BJ (cell line): ENCODE results near the gene ATP6V0D1. TPM values are rescaled to one million over a fixed set of nuclear protein-coding genes. Genes with fewer than 3 reads are reported as not detected.

Source experiments
- CTCF ChIA-PET: fragments of 350-600 bp; formaldehyde crosslinking; extraction: SDS; loops from one replicate; lab custom pipeline; 2021; ENCODE audit warnings: antibody characterized with exemption, inconsistent platforms; lab: Yijun Ruan, JAX
- POLR2A ChIA-PET: fragments of 300-600 bp; sonication (Branson Sonifier 250); formaldehyde crosslinking; extraction: SDS; loops from one replicate; lab custom pipeline; 2021; ENCODE audit warnings: antibody characterized with exemption; lab: Charles Lee
- DNase-seq: peaks from one replicate; pipeline ENCODE4 v3.0.0-alpha.2; 2011; ENCODE audit warnings: low read depth
- H3K27me3 ChIP-seq: 2 replicates; pipeline ENCODE4 v1.6.0; 2011; ENCODE audit warnings: low read length; ENCODE audit not compliant: control insufficient read depth, insufficient read depth
- H3K36me3 ChIP-seq: 2 replicates; pipeline ENCODE4 v1.5.1; 2011; ENCODE audit warnings: low read length; ENCODE audit not compliant: control insufficient read depth, insufficient read depth
- H3K4me3 ChIP-seq: 2 replicates; pipeline ENCODE4 v1.5.1; 2011; ENCODE audit warnings: low read depth, mild to moderate bottlenecking, control low read depth, low read length
- CTCF ChIP-seq: IDR thresholded peaks from 2 replicates; pipeline ENCODE4 v1.5.1; 2011; ENCODE audit warnings: low read depth, mild to moderate bottlenecking, control low read depth, inconsistent platforms, low read length, moderate library complexity; ENCODE audit not compliant: insufficient read depth
- polyA plus RNA-seq: library from polyadenylated mRNA; depleted of rRNA; stranded (reverse); fragments of >200 nt; gene quantifications from 2 replicates; pipeline ENCODE4 v1.2.3, GENCODE V29; 2011

Gene ATP6V0D1
- polyA plus RNA-seq, 1 experiment, result 155 TPM

- H3K36me3 ChIP-seq, result no peaks in the 10 kb centered on the region
- TF ChIP-seq CTCF, result no peak
- peaks cover 6% of the 10 kb centered on the region for H3K27me3 ChIP-seq
- ChIA-PET CTCF (interaction anchor here (1.5 to 1.7 kb wide), 2 partner anchors 16 to 19 kb away, joined by 3 to 4 read pairs; partner anchors contain the start of gene ZDHHC1), POLR2A (no interaction called here)
- no peak for DNase-seq
- no peak overlapping the region for H3K4me3 ChIP-seq
Measured at GRCh38 chr16:67397036-67397801, 83.7 kb downstream of the ATP6V0D1 start.

GRCh38 chr16:67396159-67397035 is 84.6 kb downstream of the ATP6V0D1 start:
- no peak for TF ChIP-seq CTCF
- Histone ChIP-seq H3K36me3 (no peaks in the 10 kb centered on the region), H3K4me3 (no peak overlapping the region; the same call in 1 of the 2 replicates), H3K27me3 (peaks cover 6% of the 10 kb centered on the region)
- ChIA-PET POLR2A (no interaction called here), CTCF (interaction anchor here (1.0 to 1.8 kb wide), 5 partner anchors 12 to 188 kb away, joined by 3 to 5 read pairs (median 4); partner anchors contain the start of gene ZDHHC1)
- peak; percentile 53 for DNase-seq

- CTCF ChIA-PET, result interaction anchor here (1.0 to 1.8 kb wide), 4 partner anchors 13 to 187 kb away, joined by 3 to 5 read pairs (median 4); partner anchors contain the start of gene ZDHHC1
- DNase-seq, result no peak
- POLR2A ChIA-PET, result no interaction called here
- Histone ChIP-seq H3K4me3 (no peak overlapping the region), H3K27me3 (peaks cover 6% of the 10 kb centered on the region), H3K36me3 (no peaks in the 10 kb centered on the region)
- no peak for TF ChIP-seq CTCF
Measured at GRCh38 chr16:67395458-67396158, 85.3 kb downstream of the ATP6V0D1 start.

GRCh38 chr16:67395105-67395457 is 85.9 kb downstream of the ATP6V0D1 start:
- CTCF ChIA-PET, result interaction anchor here (1.0 to 1.8 kb wide), 2 partner anchors 13 to 187 kb away, joined by 3 to 5 read pairs; no protein-coding TSS in a partner anchor
- no peak for TF ChIP-seq CTCF
- POLR2A ChIA-PET, result no interaction called here
- Histone ChIP-seq H3K27me3 (peaks cover 6% of the 10 kb centered on the region), H3K36me3 (no peaks in the 10 kb centered on the region), H3K4me3 (no peak overlapping the region)
- DNase-seq, result no peak
